K562 (cell line): ENCODE measurements around the gene COL15A1.

Source experiments
- ATF7 ChIP-seq: fragments of 450-650 bp; IDR thresholded peaks from 2 replicates; pipeline ENCODE4 v1.7.1; 2014; ENCODE audit warnings: mild to moderate bottlenecking, moderate library complexity
- FOS ChIP-seq: IDR thresholded peaks from 3 replicates; pipeline ENCODE4 v1.6.1; 2011; ENCODE audit not compliant: insufficient read length; ENCODE audit errors: extremely low read depth

DNA sequence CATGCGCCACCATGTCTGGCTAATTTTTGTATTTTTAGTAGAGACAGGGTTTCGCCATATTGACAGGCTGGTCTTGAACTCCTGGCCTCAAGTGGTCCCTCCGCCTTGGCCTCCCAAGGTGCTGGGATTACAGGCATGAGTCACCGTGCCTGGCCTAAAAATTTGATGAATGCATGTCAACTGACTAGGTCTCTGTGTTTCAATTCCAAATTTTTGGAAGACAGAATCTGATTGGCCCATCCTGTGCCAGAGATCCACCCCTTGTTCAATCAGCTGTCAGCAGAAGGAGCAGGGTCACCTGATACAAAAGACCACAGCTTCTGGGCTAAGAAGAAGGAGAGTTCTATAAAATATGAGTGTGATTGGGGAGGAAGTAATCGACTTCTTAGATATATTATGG, 43.5 kb upstream of the COL15A1 start:
- TF ChIP-seq ATF7 (no peak), FOS (no peak)
